Hepatic stellate cell (primary cell): ENCODE results near the gene TNFSF11.
"Not testable (repeated sequence)": the region's sequence is repeated elsewhere in the genome, so short reads cannot be mapped to it uniquely, and the experiment has no call there.

ENCODE experiments used
- DNase-seq: peaks from one replicate; pipeline ENCODE4 v3.0.0; 2011; ENCODE audit warnings: low spot score

TNFSF11 gene

GRCh38 chr13:42560320-42560719 is 13.6 kb upstream of the TNFSF11 start:
- DNase-seq, result not testable (repeated sequence)

GRCh38 chr13:42561752-42562467 is 12.0 kb upstream of the TNFSF11 start:
- DNase-seq, result no peak

- DNase-seq, result no peak
These were observed 6.0 kb upstream of the TNFSF11 start for GRCh38 chr13:42567906-42568305.

GRCh38 chr13:42569576-42570344 is 4.2 kb upstream of the TNFSF11 start:
- DNase-seq, result no peak

- no peak for DNase-seq
These were observed 2.1 kb upstream of the TNFSF11 start for GRCh38 chr13:42571895-42572294.

GRCh38 chr13:42574435-42575311 is 721 bp downstream of the TNFSF11 start:
- DNase-seq, result no peak

GRCh38 chr13:42575938-42576337 is 2.0 kb downstream of the TNFSF11 start:
- DNase-seq, result no peak

- DNase-seq, result no peak
These were observed 3.6 kb downstream of the TNFSF11 start for GRCh38 chr13:42577538-42577937.

GRCh38 chr13:42580644-42581043 is 6.7 kb downstream of the TNFSF11 start:
- no peak for DNase-seq

GRCh38 chr13:42581427-42581826 is 7.5 kb downstream of the TNFSF11 start:
- DNase-seq, result no peak

- DNase-seq, result no peak
These were observed 17.6 kb downstream of the TNFSF11 start for GRCh38 chr13:42591602-42592001.

- DNase-seq, result no peak
These were observed 19.3 kb downstream of the TNFSF11 start for GRCh38 chr13:42592915-42593900.

- peak; percentile 48 for DNase-seq
These were observed 20.7 kb downstream of the TNFSF11 start for GRCh38 chr13:42594481-42595252.

- DNase-seq, result no peak
These were observed 21.3 kb downstream of the TNFSF11 start for GRCh38 chr13:42595253-42595571.

GRCh38 chr13:42597505-42597904 is 23.6 kb downstream of the TNFSF11 start:
- no peak for DNase-seq

GRCh38 chr13:42600943-42601342 is 27.0 kb downstream of the TNFSF11 start:
- DNase-seq, result no peak

- DNase-seq, result no peak
These were observed 29.0 kb downstream of the TNFSF11 start for GRCh38 chr13:42602906-42603305.

GRCh38 chr13:42603571-42603970 is 29.6 kb downstream of the TNFSF11 start:
- no peak for DNase-seq

GRCh38 chr13:42607546-42607945 is 33.6 kb downstream of the TNFSF11 start:
- no peak for DNase-seq

GRCh38 chr13:42610649-42611048 is 36.7 kb downstream of the TNFSF11 start:
- DNase-seq, result no peak
